Activated effector memory CD4-positive, alpha-beta T cell treated with anti-CD3 and anti-CD28 coated beads, Interleukin-2, amount 50 U/mL, for 16 hours (primary cell): ENCODE data around the gene ZGRF1.
"Not testable (repeated sequence)": the region's sequence is repeated elsewhere in the genome, so short reads cannot be mapped to it uniquely, and the experiment has no call there.

Experiments
- DNase-seq: peaks from one replicate; pipeline ENCODE4 v3.0.0-alpha.2; 2020

The ZGRF1 gene

GRCh38 chr4:112513971-112514646 lies 122.6 kb downstream of the ZGRF1 start:
- no peak for DNase-seq

GRCh38 chr4:112511803-112512118 lies 124.9 kb downstream of the ZGRF1 start:
- DNase-seq = no peak

GRCh38 chr4:112511093-112511802 lies 125.5 kb downstream of the ZGRF1 start:
- no peak for DNase-seq

GRCh38 chr4:112510291-112511092 lies 126.2 kb downstream of the ZGRF1 start:
- DNase-seq = no peak

- no peak for DNase-seq
Observed at GRCh38 chr4:112509243-112510141, 127.2 kb downstream of the ZGRF1 start.

GRCh38 chr4:112508356-112508755 lies 128.4 kb downstream of the ZGRF1 start:
- no peak for DNase-seq

- DNase-seq = no peak
Observed at GRCh38 chr4:112504807-112505206, 131.9 kb downstream of the ZGRF1 start.

- no peak for DNase-seq
Observed at GRCh38 chr4:112502871-112503270, 133.8 kb downstream of the ZGRF1 start.

- no peak for DNase-seq
Observed at GRCh38 chr4:112492321-112492720, 144.4 kb downstream of the ZGRF1 start.

- not testable (repeated sequence) for DNase-seq
Observed at GRCh38 chr4:112490808-112491207, 145.9 kb downstream of the ZGRF1 start.
